CD8-positive, alpha-beta memory T cell (primary cell): Measurements from ENCODE around the gene MGAT2. TPM values are rescaled to one million over a fixed set of nuclear protein-coding genes. Genes with fewer than 3 reads are reported as not detected.
"Not testable (repeated sequence)": the region's sequence is repeated elsewhere in the genome, so short reads cannot be mapped to it uniquely, and the experiment has no call there.

Experiments used
- CTCF ChIA-PET: fragments of 350-600 bp; sonication (Branson Sonifier 250); formaldehyde crosslinking; loops from one replicate; lab custom pipeline; 2021; ENCODE audit warnings: antibody characterized with exemption; lab: Charles Lee
- POLR2A ChIA-PET: fragments of 350-600 bp; sonication (Branson Sonifier 250); formaldehyde crosslinking; loops from one replicate; lab custom pipeline; 2021; ENCODE audit warnings: antibody characterized with exemption; lab: Charles Lee
- DNase-seq, 5 donors: peaks; one replicate each; pipeline versions ENCODE4 v3.0.0 to v3.0.0-alpha.2; 2020 to 2022; ENCODE audit warnings: mixed read lengths in 1 of 5
- H3K27ac ChIP-seq: one replicate; pipeline ENCODE4 v1.7.0; 2013; ENCODE audit warnings: low read depth, mild to moderate bottlenecking, low read length, moderate library complexity
- H3K27me3 ChIP-seq: 2 replicates; pipeline ENCODE4 v1.7.0; 2013; ENCODE audit warnings: low read length, mild to moderate bottlenecking; ENCODE audit not compliant: insufficient read depth, poor library complexity, severe bottlenecking
- H3K36me3 ChIP-seq: 2 replicates; pipeline ENCODE4 v1.7.0; 2013; ENCODE audit warnings: mild to moderate bottlenecking, low read length, moderate library complexity; ENCODE audit not compliant: insufficient read depth
- H3K4me1 ChIP-seq: 2 replicates; pipeline ENCODE4 v1.7.0; 2013; ENCODE audit warnings: mild to moderate bottlenecking, low read length, moderate library complexity; ENCODE audit not compliant: insufficient read depth
- H3K4me3 ChIP-seq: 2 replicates; pipeline ENCODE4 v1.7.0; 2013; ENCODE audit warnings: mild to moderate bottlenecking, low read length
- H3K9me3 ChIP-seq: 2 replicates; pipeline ENCODE4 v1.7.0; 2013; ENCODE audit warnings: mild to moderate bottlenecking, low read length
- H3K27ac Mint-ChIP-seq, 8 donors: one replicate each; pipeline ENCODE4 v1.8.0; 2020 to 2021; ENCODE audit warnings: mixed read lengths in 8 of 8, mild to moderate bottlenecking in 6 of 8, inconsistent platforms in 3 of 8, moderate library complexity in 3 of 8
- H3K27me3 Mint-ChIP-seq, 2 donors: one replicate each; pipeline ENCODE4 v1.8.0; 2020 to 2021; ENCODE audit warnings: mixed read lengths in 2 of 2, mild to moderate bottlenecking in 1 of 2, moderate library complexity in 1 of 2
- H3K36me3 Mint-ChIP-seq, 3 donors: one replicate each; pipeline ENCODE4 v1.8.0; 2020 to 2021; ENCODE audit warnings: mixed read lengths in 3 of 3, inconsistent platforms in 1 of 3, mild to moderate bottlenecking in 1 of 3
- H3K4me1 Mint-ChIP-seq, 3 donors: one replicate each; pipeline ENCODE4 v1.8.0; 2020 to 2021; ENCODE audit warnings: mixed read lengths in 3 of 3, inconsistent platforms in 1 of 3, mild to moderate bottlenecking in 1 of 3
- H3K4me3 Mint-ChIP-seq, 7 donors: one replicate each; pipeline ENCODE4 v1.8.0; 2020 to 2021; ENCODE audit warnings: mixed read lengths in 7 of 7, mild to moderate bottlenecking in 6 of 7, moderate library complexity in 4 of 7, inconsistent platforms in 2 of 7
- H3K9me3 Mint-ChIP-seq, 5 donors: one replicate each; pipeline ENCODE4 v1.8.0; 2020 to 2022; ENCODE audit warnings: mixed read lengths in 5 of 5, mild to moderate bottlenecking in 3 of 5, moderate library complexity in 2 of 5, inconsistent platforms in 1 of 5
- polyA plus RNA-seq: library from polyadenylated mRNA; unstranded; fragments of 300-500 nt; fragmentation: Illumina TruSeq; gene quantifications from one replicate; pipeline ENCODE4 v1.2.3, GENCODE V29; 2021
- total RNA-seq, 2 experiments: library from RNA; stranded (reverse); gene quantifications; one replicate each; pipeline ENCODE4 v1.2.3, GENCODE V29; 2021

Gene MGAT2
- total and polyA plus RNA-seq, 3 experiments from 2014 or later: 49.1 to 60.2 (median 57.7) TPM

GRCh38 chr14:49583629-49584028 is 37.0 kb upstream of the MGAT2 start:
- Histone ChIP-seq H3K4me1 (peaks cover 36% of the 10 kb centered on the region), H3K27me3 (no peaks in the 10 kb centered on the region), H3K9me3 (no peaks in the 10 kb centered on the region), H3K36me3 (peaks cover 12% of the 10 kb centered on the region), H3K4me3 (no peak overlapping the region), H3K27ac (no peak overlapping the region)
- ChIA-PET POLR2A (interaction anchor here (0.7 to 4.1 kb wide), 2 partner anchors 52 to 184 kb away, joined by 4 to 28 read pairs; partner anchors contain the start of genes DNAAF2 and KLHDC2), CTCF (interaction anchor here (4.7 kb wide), 1 partner anchor 37 kb away, joined by 44 read pairs; the partner anchor contains the start of genes MGAT2 and RPL36AL)
- Mint-ChIP-seq H3K4me3 (peak overlapping the region; percentile 87 to 96 (median 92)), H3K27me3 (peaks cover 0 to 9% of the 10 kb centered on the region in 2 donors), H3K27ac (peak overlapping the region; percentile 92 to 100 (median 98)), H3K4me1 (peaks cover 60 to 81% (median 66%) of the 10 kb centered on the region in 3 donors), H3K9me3 (peaks cover 0 to 4% (median 3%) of the 10 kb centered on the region in 5 donors), H3K36me3 (peaks cover 10 to 62% (median 20%) of the 10 kb centered on the region in 3 donors)
- DNase-seq: no peak

GRCh38 chr14:49584058-49584457 is 36.5 kb upstream of the MGAT2 start:
- Mint-ChIP-seq H3K4me3 (peak overlapping the region; percentile 87 to 96 (median 92)), H3K9me3 (peaks cover 0 to 4% (median 3%) of the 10 kb centered on the region in 5 donors), H3K27ac (peak overlapping the region; percentile 92 to 100 (median 98)), H3K27me3 (peaks cover 0 to 9% of the 10 kb centered on the region in 2 donors), H3K36me3 (peaks cover 10 to 60% (median 20%) of the 10 kb centered on the region in 3 donors), H3K4me1 (peaks cover 60 to 77% (median 66%) of the 10 kb centered on the region in 3 donors)
- Histone ChIP-seq H3K4me3 (no peak overlapping the region), H3K4me1 (peaks cover 36% of the 10 kb centered on the region), H3K27ac (peak overlapping the region; percentile 5), H3K27me3 (no peaks in the 10 kb centered on the region), H3K36me3 (peaks cover 12% of the 10 kb centered on the region), H3K9me3 (no peaks in the 10 kb centered on the region)
- CTCF ChIA-PET: interaction anchor here (1.0 to 4.7 kb wide), 3 partner anchors 11 to 279 kb away, joined by 3 to 44 read pairs (median 3); partner anchors contain the start of genes MGAT2 and RPL36AL
- POLR2A ChIA-PET: interaction anchor here (0.7 to 4.5 kb wide), 4 partner anchors 15 to 184 kb away, joined by 4 to 82 read pairs (median 37); partner anchors contain the start of genes DNAAF2, KLHDC2, LRR1 and MGAT2
- no peak for DNase-seq

- ChIA-PET CTCF (interaction anchor here (1.0 to 4.7 kb wide), 11 partner anchors 10 to 278 kb away, joined by 3 to 44 read pairs (median 6); partner anchors contain the start of genes DNAAF2, KLHDC2, LRR1 and MGAT2), POLR2A (interaction anchor here (0.6 to 4.5 kb wide), 8 partner anchors 9 to 278 kb away, joined by 4 to 82 read pairs (median 14); partner anchors contain the start of genes DNAAF2, KLHDC2, LRR1 and MGAT2)
- peaks cover 54 to 67% (median 57%) of the 10 kb centered on the region in 3 donors for H3K4me1 Mint-ChIP-seq
- not testable (repeated sequence) for H3K9me3 ChIP-seq, H3K9me3 Mint-ChIP-seq, DNase-seq, H3K27me3 Mint-ChIP-seq, H3K27me3 ChIP-seq
- peak overlapping the region; percentile 92 to 100 (median 98) for H3K27ac Mint-ChIP-seq
- peak overlapping the region; percentile 97 for H3K27ac ChIP-seq
- H3K4me3 ChIP-seq: peak overlapping the region; percentile 84
- peaks cover 10 to 57% (median 20%) of the 10 kb centered on the region in 3 donors for H3K36me3 Mint-ChIP-seq
- H3K4me1 ChIP-seq: peaks cover 36% of the 10 kb centered on the region
- H3K4me3 Mint-ChIP-seq: peak overlapping the region; percentile 87 to 96 (median 92)
- peaks cover 12% of the 10 kb centered on the region for H3K36me3 ChIP-seq
Observed at GRCh38 chr14:49584981-49585640, 35.5 kb upstream of the MGAT2 start.

DNA sequence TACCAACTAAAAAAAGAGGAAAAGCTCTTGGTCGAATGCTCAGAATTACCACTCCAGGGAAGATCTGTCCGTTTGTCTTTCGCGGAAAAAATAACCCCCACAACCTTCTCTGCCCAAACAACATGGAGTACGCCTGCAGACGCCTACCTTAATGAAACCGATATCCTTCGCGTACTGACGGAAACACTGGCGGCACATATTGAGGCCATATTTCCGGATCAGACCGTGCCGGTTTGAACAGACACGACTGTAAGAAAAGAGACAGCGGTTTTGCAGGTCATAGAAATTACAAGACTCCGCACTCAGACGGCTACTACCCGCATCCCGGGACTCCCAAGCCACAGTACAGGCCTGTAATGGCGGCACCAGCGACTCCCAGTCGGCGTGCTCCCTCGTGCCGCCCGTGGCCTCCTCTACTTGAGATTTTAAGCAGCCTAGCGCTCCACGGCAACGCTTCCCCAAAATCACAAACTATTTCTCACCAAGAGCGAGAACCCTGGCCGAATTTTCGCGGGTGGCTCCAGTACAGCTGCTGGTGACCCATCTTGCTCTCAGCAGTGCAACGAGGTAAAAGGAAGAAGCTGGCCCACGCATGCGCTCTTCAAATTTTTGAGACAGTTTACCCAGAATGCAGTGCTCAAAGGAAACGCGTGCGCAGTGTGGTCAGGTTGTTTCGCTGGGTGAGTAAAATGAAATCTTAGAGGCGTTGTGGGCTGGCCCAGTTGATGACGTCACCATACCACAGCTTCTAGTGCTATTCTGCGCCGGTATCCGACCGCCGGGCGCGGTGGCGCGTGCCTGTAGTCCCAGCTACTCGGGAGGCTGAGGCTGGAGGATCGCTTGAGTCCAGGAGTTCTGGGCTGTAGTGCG is 34.6 kb upstream of the MGAT2 start, which contains the start of gene RPS29:
RPS29 (minus strand) TSS at position 578 of the 870 bp plus-strand sequence; CDS start at position 544, 34 bp downstream.
- H3K4me3 Mint-ChIP-seq: peak within 1 kb of the TSS; percentile 87 to 96 (median 92)
- POLR2A ChIA-PET: interaction anchor here (0.6 to 4.5 kb wide), 11 partner anchors 10 to 277 kb away, joined by 3 to 82 read pairs (median 8); partner anchors contain the start of genes DNAAF2, KLHDC2, LRR1 and MGAT2

DNA sequence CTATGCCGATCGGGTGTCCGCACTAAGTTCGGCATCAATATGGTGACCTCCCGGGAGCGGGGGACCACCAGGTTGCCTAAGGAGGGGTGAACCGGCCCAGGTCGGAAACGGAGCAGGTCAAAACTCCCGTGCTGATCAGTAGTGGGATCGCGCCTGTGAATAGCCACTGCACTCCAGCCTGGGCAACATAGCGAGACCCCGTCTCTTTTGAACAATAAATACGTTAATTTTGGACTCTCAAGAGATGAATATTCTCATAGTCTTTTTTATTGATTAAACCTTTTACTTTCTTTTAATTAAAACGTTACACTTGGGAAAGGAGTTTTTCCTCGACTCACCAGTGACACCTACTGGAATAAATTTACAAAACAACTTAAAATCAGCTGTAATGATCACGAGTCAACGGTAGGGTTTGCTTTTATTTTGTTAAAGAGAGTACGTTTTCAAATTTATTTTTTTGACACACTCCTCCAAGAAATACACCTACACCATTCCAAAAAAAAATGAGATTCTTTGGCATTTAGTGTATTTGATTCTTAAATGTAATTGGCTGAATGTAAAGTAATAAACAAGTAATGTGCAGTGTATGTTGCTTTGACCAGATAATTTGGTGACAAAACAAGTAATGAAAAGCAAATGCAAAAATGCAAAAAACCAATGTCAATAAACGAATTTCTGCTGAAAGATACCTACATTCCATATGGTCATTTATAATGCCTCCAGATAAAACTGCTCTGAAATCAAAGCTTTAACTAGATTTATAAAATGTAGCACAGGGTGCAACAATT is 33.7 kb upstream of the MGAT2 start:
- peaks cover 0 to 9% of the 10 kb centered on the region in 2 donors for H3K27me3 Mint-ChIP-seq
- Histone ChIP-seq H3K36me3 (peaks cover 12% of the 10 kb centered on the region), H3K9me3 (no peaks in the 10 kb centered on the region), H3K27ac (peak overlapping the region; percentile 97), H3K4me3 (peak overlapping the region; percentile 84), H3K4me1 (peaks cover 28% of the 10 kb centered on the region), H3K27me3 (no peaks in the 10 kb centered on the region)
- H3K36me3 Mint-ChIP-seq: peaks cover 10 to 49% (median 16%) of the 10 kb centered on the region in 3 donors
- CTCF ChIA-PET: interaction anchor here (0.7 to 4.7 kb wide), 15 partner anchors 8 to 945 kb away, joined by 3 to 44 read pairs (median 6); partner anchors contain the start of genes DNAAF2, KLHDC2, LRR1 and MAP4K5
- peak in 4 of 5 donors; percentile 10 to 78 (median 48) for DNase-seq
- H3K4me3 Mint-ChIP-seq: peak overlapping the region; percentile 87 to 96 (median 92)
- POLR2A ChIA-PET: interaction anchor here (0.6 to 4.5 kb wide), 12 partner anchors 10 to 276 kb away, joined by 3 to 82 read pairs (median 8); partner anchors contain the start of genes DNAAF2, KLHDC2, LRR1 and MGAT2
- H3K27ac Mint-ChIP-seq: peak overlapping the region; percentile 92 to 100 (median 98)
- H3K4me1 Mint-ChIP-seq: peaks cover 42 to 53% (median 44%) of the 10 kb centered on the region in 3 donors
- H3K9me3 Mint-ChIP-seq: peaks cover 0 to 4% (median 3%) of the 10 kb centered on the region in 5 donors

More for the DNA sequence above, 34.6 kb upstream of the MGAT2 start, which contains the start of gene RPS29:
- Mint-ChIP-seq H3K4me1 (peaks cover 51 to 61% (median 52%) of the 10 kb centered on the region in 3 donors), H3K27me3 (peaks cover 0 to 9% of the 10 kb centered on the region in 2 donors), H3K9me3 (peaks cover 0 to 4% (median 3%) of the 10 kb centered on the region in 5 donors), H3K36me3 (peaks cover 10 to 57% (median 20%) of the 10 kb centered on the region in 3 donors), H3K27ac (peak within 1 kb of the TSS; percentile 92 to 100 (median 98))
- no peaks in the 10 kb centered on the region for H3K9me3 ChIP-seq
- H3K36me3 ChIP-seq: peaks cover 12% of the 10 kb centered on the region
- CTCF ChIA-PET: interaction anchor here (0.7 to 4.7 kb wide), 16 partner anchors 9 to 946 kb away, joined by 3 to 44 read pairs (median 6); partner anchors contain the start of genes DNAAF2, KLHDC2, LRR1 and MAP4K5
- H3K27ac ChIP-seq: peak within 1 kb of the TSS; percentile 97
- H3K27me3 ChIP-seq: no peaks in the 10 kb centered on the region
- H3K4me1 ChIP-seq: peaks cover 36% of the 10 kb centered on the region
- peak within 1 kb of the TSS; percentile 84 for H3K4me3 ChIP-seq
- DNase-seq: peak; percentile 94 to 99 (median 99)

- ChIA-PET POLR2A (no interaction called here), CTCF (interaction anchor here (0.6 to 1.1 kb wide), 2 partner anchors 9 to 1071 kb away, joined by 3 read pairs; partner anchors contain the start of gene LRR1)
- H3K9me3 Mint-ChIP-seq: peaks cover 0 to 4% (median 3%) of the 10 kb centered on the region in 5 donors
Observed at GRCh38 chr14:49589387-49589786, 31.2 kb upstream of the MGAT2 start.

More at GRCh38 chr14:49589387-49589786, 31.2 kb upstream of the MGAT2 start:
- H3K36me3 Mint-ChIP-seq: peaks cover 2 to 23% (median 7%) of the 10 kb centered on the region in 3 donors
- Histone ChIP-seq H3K27ac (no peak overlapping the region), H3K9me3 (no peaks in the 10 kb centered on the region), H3K4me3 (no peak overlapping the region), H3K27me3 (no peaks in the 10 kb centered on the region), H3K4me1 (peaks cover 3% of the 10 kb centered on the region), H3K36me3 (no peaks in the 10 kb centered on the region)
- DNase-seq: no peak
- no peak overlapping the region for H3K4me3 Mint-ChIP-seq
- H3K4me1 Mint-ChIP-seq: peaks cover 17 to 29% (median 19%) of the 10 kb centered on the region in 3 donors
- no peak overlapping the region for H3K27ac Mint-ChIP-seq
- peaks cover 0 to 9% of the 10 kb centered on the region in 2 donors for H3K27me3 Mint-ChIP-seq
